Cardiac septum (tissue), 1 donor: Measurements from ENCODE around the gene GTF2H4. TPM values are rescaled to one million over a fixed set of nuclear protein-coding genes. Genes with fewer than 3 reads are reported as not detected.
A peak's percentile ranks its signal among the peaks of the same experiment; 100 is the strongest.

Source experiments
- DNase-seq: peaks from one replicate; pipeline ENCODE4 v3.0.0-alpha.2; 2020; ENCODE audit warnings: low spot score
- intact Hi-C: fragments of 100-400 bp; cut with DNase I; formaldehyde crosslinking; loops from one replicate; pipeline ENCODE4 v1.14.0; 2022
- microRNA-seq: library from miRNA; unstranded; fragments of <30 nt; microRNA quantifications from one replicate; pipeline ENCODE4 v1.2.0, GENCODE V29; 2020
- total RNA-seq: library from RNA; stranded (reverse); fragmentation: NEBNext Ultra II Directional; extraction: Animal tissue kit (Norgen Biotek cat#: 25700); gene quantifications from one replicate; pipeline ENCODE4 v1.2.1, GENCODE V29; 2021
- donor health status: DM: no; HTN: no; CAD: no.

The GTF2H4 gene
- total RNA-seq, 1 donor from 2014 or later = 16.0 TPM

DNA sequence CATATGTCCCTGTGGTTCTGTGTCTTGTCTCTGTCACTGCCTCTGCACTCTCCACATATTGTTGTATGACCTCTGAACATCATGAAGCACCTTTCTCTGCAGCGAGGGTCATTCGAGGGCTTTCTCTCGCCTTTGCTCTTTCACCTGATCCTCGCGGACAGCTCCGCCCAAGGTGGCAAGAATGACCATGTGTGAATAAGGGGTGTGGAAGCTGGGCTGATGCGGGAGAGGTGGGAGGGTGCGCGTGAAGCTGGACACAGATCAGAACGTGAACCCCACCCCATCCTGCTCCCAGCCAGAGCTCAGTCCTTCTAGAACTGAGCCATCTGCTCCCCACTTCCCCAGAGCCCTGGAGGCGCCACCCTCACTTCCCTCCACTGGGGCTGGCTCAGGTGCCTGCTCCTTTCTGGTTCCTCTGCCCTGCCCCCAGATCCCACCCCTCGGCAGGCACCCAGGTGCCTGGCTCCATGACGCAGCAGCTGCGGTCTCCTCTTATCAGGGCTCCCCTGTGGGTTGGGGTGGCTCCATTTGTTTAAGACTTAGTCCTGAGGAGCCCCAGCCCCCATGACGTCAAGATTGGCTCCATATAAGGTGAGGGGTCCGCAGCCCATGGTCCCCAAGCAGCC, 32.5 kb downstream of the GTF2H4 start, which contains the start of gene MUCL3:
TSS of gene MUCL3 (plus strand) at position 613 of the 626 bp plus-strand sequence. CDS start 27 bp downstream, outside the sequence.
- no peak for DNase-seq
- intact Hi-C loops = no loop called here

DNA sequence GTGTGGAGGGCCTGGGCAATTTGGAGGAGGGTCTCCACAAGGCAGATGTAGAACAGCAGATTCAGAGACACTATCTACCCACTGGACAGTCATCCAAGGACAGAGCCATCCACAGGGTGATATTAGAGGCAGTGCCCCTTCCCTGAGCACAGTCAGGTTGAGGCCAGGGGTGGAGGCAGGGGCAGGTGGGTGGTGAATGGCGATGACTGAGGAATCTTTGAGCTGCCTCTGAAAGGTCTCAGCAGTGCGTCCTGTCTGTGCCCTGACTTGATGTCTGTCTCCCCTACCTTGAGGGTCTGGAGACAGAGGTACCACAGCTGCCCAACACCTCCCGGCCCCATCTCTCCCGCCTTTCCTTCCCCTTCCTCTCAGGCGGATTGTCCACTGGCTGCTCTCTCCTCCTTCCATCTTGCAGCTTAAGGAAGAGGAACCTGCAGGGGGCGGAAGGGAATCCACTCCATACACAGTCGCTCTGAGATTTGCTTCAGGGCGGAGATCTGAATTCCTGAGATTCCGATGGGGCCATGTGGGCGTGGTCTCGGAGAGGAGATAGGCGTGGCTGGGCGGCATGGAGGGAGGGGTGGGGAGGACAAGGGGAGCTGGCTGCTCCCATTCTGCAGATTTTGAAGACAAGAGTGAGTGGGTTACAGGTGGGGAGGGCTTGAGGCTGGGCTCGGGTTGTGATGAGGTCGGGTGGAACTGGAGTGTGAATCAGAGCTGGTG, 34.5 kb downstream of the GTF2H4 start:
- DNase-seq = no peak
- intact Hi-C loops = no loop called here

DNA sequence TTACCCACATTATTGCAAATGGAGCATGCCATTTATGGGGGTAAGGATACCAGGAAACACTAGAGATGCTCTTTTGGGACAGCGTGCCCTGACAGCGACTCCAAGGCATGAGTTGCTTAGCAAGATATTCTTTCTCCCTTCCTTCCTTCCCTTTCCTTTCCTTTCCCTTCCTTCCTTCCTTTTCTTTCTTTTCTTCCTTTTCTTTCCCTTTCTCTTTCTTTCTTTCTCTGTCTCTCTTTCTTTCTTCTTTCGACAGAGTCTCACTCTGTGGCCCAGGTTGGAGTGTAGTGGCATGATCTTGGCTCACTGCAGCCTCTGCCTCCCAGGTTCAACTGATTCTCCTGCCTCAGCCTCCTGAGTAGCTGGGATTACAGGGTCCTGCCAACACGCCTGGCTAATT, 36.0 kb downstream of the GTF2H4 start:
- intact Hi-C loops = no loop called here
- DNase-seq = no peak

DNA sequence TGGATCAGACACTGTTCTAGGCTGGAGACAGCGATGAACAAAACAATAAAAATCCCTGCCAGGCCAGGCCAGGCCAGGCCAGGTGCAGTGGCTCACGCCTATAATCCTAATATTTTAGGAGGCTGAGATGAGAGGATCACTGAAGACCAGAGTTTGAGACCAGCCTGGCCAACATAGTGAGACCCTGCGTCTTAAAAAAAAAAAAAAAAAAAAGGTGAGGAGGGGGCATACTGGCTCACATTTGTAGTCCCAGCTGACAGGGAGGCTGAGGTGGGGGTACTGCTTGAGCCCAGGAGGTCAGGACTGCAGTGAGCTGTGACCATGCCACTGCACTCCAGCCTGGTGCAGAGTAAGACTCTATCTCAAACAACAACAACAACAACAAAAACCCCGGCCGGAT, 37.3 kb downstream of the GTF2H4 start:
- DNase-seq = no peak
- intact Hi-C loops = no loop called here

DNA sequence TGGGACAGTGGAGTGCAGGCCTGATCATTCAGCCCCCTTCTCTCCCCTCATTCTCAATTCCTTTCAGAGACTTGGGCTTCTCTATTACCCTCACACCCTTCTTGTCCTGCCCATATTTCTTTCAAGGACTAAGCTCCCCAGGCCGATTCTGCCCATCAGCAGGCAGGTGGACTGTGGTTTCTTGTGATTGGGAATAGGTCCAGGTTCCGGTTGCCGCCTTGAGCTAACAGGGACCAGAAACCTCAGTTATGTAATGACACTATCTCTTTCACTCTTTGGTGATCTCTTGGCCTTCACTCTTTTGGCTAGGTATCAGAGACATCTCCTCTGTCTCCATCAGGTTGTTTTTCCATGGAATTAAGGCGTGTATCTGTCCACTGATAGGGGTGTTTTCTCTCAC, 39.2 kb downstream of the GTF2H4 start:
- intact Hi-C loops = no loop called here
- DNase-seq = no peak

DNA sequence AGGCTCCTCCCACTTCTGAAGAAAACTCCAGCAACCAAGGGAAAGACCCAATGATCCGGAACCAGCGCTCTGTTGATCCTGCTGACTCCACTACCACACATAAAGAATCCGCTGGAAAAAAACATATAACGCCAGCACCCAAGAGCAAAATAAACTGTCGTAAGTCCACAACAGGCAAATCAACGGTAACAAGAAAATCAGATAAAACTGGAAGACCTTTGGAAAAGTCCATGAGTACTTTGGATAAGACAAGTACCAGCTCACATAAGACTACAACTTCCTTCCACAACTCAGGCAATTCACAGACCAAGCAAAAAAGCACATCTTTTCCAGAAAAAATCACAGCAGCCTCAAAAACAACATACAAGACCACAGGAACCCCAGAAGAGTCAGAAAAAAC, 40.8 kb downstream of the GTF2H4 start:
- DNase-seq = no peak
- intact Hi-C loops = no loop called here

DNA sequence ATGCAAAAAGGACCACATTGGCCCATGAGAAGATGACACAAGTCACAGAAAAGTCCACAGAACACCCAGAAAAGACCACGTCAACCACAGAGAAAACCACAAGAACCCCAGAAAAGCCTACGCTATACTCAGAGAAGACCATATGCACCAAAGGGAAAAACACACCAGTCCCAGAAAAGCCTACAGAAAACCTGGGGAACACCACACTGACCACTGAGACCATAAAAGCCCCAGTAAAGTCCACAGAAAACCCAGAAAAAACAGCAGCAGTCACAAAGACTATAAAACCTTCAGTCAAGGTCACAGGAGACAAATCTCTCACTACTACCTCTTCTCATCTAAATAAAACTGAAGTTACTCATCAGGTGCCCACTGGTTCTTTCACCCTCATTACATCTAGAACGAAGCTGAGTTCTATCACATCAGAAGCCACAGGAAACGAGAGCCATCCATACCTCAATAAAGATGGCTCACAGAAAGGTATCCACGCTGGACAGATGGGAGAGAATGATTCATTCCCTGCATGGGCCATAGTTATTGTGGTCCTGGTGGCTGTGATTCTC, 44.0 kb downstream of the GTF2H4 start:
- no peak for DNase-seq
- intact Hi-C loops = no loop called here

DNA sequence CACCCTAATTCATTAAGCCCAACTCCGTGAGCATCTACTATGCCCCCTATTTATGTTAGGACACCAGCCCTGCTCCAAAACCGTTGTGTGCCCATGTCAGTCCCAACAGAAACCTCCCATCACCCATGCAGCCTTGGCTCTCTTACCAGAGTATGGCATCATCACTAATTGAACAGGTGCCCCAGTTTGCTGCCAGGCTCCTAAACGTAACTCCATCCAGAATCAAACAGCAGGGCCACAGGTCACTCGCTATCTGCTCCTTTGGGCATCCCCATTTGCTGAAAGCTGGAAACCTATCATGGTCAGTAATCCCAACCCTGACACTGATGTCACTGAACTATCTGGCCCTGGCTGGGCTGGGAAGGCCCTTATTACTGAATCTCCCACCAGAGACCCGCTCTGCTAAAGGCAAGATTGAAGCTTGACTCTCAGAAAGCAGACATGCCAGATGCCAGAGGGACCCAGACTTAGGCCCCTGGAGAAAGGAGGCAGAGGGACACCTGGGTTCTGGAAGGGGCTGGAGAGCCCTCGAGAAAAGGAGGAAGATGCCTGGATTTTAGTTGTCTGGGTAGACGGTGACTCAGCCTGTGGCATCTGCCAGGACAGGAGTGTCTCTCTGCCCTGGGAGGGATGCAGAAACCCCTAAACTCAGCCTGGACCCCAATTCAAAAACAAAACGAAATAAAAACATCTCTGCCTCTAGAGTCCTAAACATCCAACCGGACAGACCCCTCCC, 46.8 kb downstream of the GTF2H4 start:
- intact Hi-C loops = no loop called here
- DNase-seq = no peak

DNA sequence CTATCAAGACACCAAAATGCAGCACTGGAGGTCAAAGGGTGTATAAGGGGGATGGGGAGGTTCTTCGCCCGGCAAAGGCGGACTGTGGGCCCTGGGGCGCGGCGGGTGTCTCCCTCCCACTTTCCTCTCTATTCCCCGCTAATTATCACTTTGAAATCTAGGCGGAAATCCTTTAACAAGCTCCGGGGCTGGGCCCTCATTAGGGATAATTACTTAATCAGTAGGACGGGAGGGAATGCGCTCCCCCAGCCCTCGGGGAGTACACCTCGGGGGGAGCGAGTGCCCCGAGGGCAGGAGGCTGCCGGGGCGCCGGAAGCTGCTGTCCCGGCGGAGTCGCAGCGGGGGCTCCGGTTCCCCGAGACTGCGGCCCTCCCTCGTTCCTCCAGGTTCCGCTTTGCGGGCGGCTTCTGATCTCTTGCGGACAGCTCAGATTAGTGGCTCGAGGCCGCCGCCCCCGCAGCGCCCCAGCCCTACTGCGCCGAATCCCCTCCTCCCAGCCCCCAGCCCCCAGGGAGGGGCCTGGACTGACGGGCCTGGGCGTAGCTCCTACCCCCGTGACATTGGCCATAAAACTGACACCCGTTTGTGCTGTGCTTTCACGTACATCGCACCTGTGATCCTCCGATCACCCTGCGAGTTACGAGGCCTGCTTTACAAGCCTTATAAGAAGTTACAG, 47.5 kb downstream of the GTF2H4 start:
- peak; percentile 87 for DNase-seq
- intact Hi-C loops = no loop called here

DNA sequence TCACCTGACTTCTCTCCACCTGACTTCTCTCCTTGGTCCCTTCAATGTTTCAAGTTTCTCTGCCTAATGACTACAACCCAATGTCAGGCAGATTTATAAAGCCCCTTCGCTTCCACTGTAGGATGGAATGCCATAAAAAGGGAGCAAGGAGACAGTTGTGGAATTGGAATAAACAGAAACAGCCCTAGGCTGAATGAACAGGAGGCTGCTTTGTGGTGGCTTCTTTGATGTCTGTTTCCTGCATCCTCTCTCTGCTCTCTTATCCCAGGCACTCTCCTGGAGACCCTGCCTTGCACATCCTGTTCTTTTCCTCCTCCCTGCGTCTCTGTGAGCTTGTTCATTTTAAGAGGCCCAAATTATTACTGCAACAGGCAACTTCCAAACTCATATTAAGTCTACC, 49.7 kb downstream of the GTF2H4 start:
- no peak for DNase-seq
- intact Hi-C loops = no loop called here

DNA sequence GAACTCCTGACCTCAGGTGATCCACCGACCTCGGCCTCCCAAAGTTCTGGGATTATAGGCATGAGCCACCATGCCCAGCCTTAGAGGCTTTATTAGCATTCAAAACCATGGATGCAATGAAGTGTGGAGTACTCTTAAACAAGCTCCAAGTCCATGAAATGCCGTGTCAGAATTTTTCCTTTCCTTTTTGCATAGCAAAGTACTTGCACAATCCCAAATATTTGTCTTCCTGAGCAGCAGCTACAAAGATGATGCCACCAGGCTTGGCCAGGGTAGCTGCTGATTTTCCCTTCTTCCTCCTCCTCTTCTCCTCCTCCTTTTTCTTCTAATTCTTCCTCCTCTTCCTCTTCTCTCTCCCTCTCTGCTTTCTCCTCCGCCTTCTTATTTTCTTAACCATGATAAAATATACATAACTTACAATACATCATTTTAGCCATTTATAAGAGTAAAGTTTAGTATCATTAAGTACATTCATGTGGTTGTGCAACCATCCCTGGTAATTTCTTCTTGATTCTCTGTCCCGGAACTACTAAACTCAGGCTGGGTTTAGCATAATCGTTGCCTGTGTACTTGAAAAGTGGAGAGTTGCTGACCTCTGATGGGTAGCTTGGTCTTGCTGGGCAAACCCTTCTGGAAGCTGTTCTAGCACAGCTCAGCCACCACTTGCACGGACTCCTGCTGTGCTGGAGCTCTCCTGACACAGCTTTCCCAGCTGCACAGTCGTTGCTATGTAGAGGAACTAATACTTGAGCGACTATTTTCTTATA, 53.1 kb downstream of the GTF2H4 start:
- DNase-seq = no peak
- intact Hi-C loops = no loop called here

DNA sequence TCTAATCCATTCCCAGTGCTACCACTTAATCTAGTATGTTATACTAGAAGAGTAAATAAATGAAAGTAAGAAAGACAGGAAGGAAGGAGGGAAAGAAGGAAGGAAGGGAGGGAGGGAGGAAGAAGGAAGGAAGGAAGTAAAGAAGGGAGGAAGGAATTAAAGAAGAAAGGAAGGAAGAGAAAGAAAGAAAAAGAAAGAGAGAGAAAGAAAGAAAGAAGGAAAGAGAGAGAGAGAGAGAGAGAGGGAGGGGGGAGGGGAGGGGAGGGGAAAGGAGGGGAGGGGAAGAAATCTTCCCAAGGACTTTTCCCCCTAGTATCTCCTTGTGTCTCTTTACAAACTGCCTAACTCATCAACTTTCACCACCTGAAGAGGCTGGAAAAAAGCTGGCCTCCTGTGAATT, 54.7 kb downstream of the GTF2H4 start:
- intact Hi-C loops = no loop called here
- DNase-seq = no peak

DNA sequence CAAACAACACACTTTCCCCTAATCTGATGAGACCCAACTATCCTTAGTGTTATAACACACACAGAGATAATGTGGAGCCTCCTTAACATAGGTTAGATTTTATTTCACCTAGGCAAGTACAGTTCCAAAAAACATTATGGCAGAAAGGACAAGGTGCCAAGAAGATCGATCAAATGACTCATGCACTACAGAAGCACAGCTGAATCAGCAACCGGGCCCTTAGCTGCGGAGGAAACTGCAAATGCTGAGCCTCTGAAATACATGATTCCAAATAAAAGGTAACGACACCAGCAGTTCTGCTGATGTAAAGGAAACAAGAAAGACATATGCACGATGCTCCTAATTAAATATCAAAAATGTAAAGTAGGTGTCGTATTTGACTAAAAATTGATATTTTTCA, 55.6 kb downstream of the GTF2H4 start:
- no peak for DNase-seq
- intact Hi-C loops = no loop called here

Small RNA genes within 50 kb of the gene (microRNA-seq; reads per million reads assigned to microRNA genes)
- not detected for gene MIR4640

Other genes starting within 250 kb of the GTF2H4 start
- 21.6 TPM for gene DHX16, start 235.2 kb upstream of the GTF2H4 start, total RNA-seq
- gene PPP1R18, start 221.6 kb upstream of the GTF2H4 start, total RNA-seq = 37.7 TPM
- 4.3 TPM for gene NRM, start 217.2 kb upstream of the GTF2H4 start, total RNA-seq
- gene MDC1, start 190.9 kb upstream of the GTF2H4 start, total RNA-seq = 23.1 TPM
- gene TUBB, start 187.9 kb upstream of the GTF2H4 start, total RNA-seq = 215 TPM
- 251 TPM for gene FLOT1, start 165.5 kb upstream of the GTF2H4 start, total RNA-seq
- 285 TPM for gene IER3, start 163.7 kb upstream of the GTF2H4 start, total RNA-seq
- gene DDR1, start 23.7 kb upstream of the GTF2H4 start, total RNA-seq = 61.4 TPM
- gene VARS2, start 6.0 kb downstream of the GTF2H4 start, total RNA-seq = 24.7 TPM
- not detected for gene SFTA2, start 24.0 kb downstream of the GTF2H4 start, total RNA-seq
- not detected for gene MUCL3, start 32.8 kb downstream of the GTF2H4 start, total RNA-seq
- gene MUC21, start 75.5 kb downstream of the GTF2H4 start, total RNA-seq = not detected
- gene MUC22, start 102.3 kb downstream of the GTF2H4 start, total RNA-seq = not detected
- gene C6orf15, start 204.4 kb downstream of the GTF2H4 start, total RNA-seq = not detected
- gene PSORS1C1, start 206.6 kb downstream of the GTF2H4 start, total RNA-seq = 3.9 TPM
- gene CDSN, start 212.2 kb downstream of the GTF2H4 start, total RNA-seq = not detected
- not detected for gene PSORS1C2, start 230.9 kb downstream of the GTF2H4 start, total RNA-seq
- gene CCHCR1, start 249.6 kb downstream of the GTF2H4 start, total RNA-seq = 11.1 TPM